Fibroblast of lung (primary cell): ENCODE data around the gene TVP23A. TPM values are rescaled to one million over a fixed set of nuclear protein-coding genes. Genes with fewer than 3 reads are reported as not detected.

Experiments used
- DNase-seq, 2 donors: peaks; one replicate each; pipeline versions ENCODE4 v3.0.0 to v3.0.0-alpha.2; 2010; ENCODE audit warnings: low read depth in 2 of 2
- H2AFZ ChIP-seq: 2 replicates; pipeline ENCODE4 v1.5.1; 2012; ENCODE audit warnings: low read length, control low read depth, inconsistent platforms
- H3K27ac ChIP-seq: 2 replicates; pipeline ENCODE4 v1.5.1; 2011; ENCODE audit warnings: low read length, control low read depth; ENCODE audit not compliant: insufficient read depth
- H3K27me3 ChIP-seq: 2 replicates; pipeline ENCODE4 v1.5.1; 2011; ENCODE audit warnings: mild to moderate bottlenecking, low read length; ENCODE audit not compliant: control insufficient read depth, insufficient read depth
- H3K36me3 ChIP-seq: 2 replicates; pipeline ENCODE4 v1.5.1; 2011; ENCODE audit warnings: low read length; ENCODE audit not compliant: control insufficient read depth, insufficient read depth
- H3K4me1 ChIP-seq: 2 replicates; pipeline ENCODE4 v1.5.1; 2011; ENCODE audit warnings: low read length; ENCODE audit not compliant: control insufficient read depth, insufficient read depth; ENCODE audit errors: extremely low read depth
- H3K4me2 ChIP-seq: 2 replicates; pipeline ENCODE4 v1.5.1; 2011; ENCODE audit warnings: low read length, control low read depth; ENCODE audit not compliant: insufficient read depth; ENCODE audit errors: extremely low read depth
- H3K4me3 ChIP-seq, 4 experiments: fragments of 200-600 bp in 1 of 4; sonication (generic) in 1 of 4; replicated peaks in 1 of 4; 2 replicates each; pipeline ENCODE4 v1.5.1; 2011 to 2016; ENCODE audit warnings: low read length in 4 of 4, low read depth in 3 of 4, mild to moderate bottlenecking in 3 of 4, control low read depth in 2 of 4, inconsistent platforms in 1 of 4, mixed read lengths in 1 of 4; ENCODE audit not compliant: insufficient read depth in 1 of 4; ENCODE audit errors: control extremely low read depth in 1 of 4
- H3K79me2 ChIP-seq: 2 replicates; pipeline ENCODE4 v1.5.1; 2012; ENCODE audit warnings: mild to moderate bottlenecking, low read length, inconsistent platforms; ENCODE audit not compliant: control insufficient read depth, insufficient read depth
- H3K9ac ChIP-seq: 2 replicates; pipeline ENCODE4 v1.5.1; 2011; ENCODE audit warnings: mild to moderate bottlenecking, low read length, control low read depth; ENCODE audit not compliant: insufficient read depth
- H3K9me3 ChIP-seq: 2 replicates; pipeline ENCODE4 v1.5.1; 2012; ENCODE audit warnings: low read depth, low read length; ENCODE audit not compliant: control insufficient read depth, insufficient read depth
- H4K20me1 ChIP-seq: 2 replicates; pipeline ENCODE4 v1.5.1; 2011; ENCODE audit warnings: low read length; ENCODE audit not compliant: control insufficient read depth, insufficient read depth; ENCODE audit errors: extremely low read depth
- CTCF ChIP-seq, 2 donors: IDR thresholded peaks in 1 of 2; conservative IDR thresholded peaks in 1 of 2; 1 replicate in 1 of 2; 2 replicates in 1 of 2; pipeline ENCODE4 v1.5.1; 2011 to 2012; ENCODE audit warnings: low read length in 2 of 2, control low read depth in 1 of 2, inconsistent platforms in 1 of 2, low read depth in 1 of 2, mild to moderate bottlenecking in 1 of 2
- EZH2 ChIP-seq: IDR thresholded peaks from 2 replicates; pipeline ENCODE4 v1.5.1; 2012; ENCODE audit warnings: low read length, control low read depth, mild to moderate bottlenecking; ENCODE audit errors: missing control alignments
- polyA plus RNA-seq, 2 donors: library from polyadenylated mRNA; depleted of rRNA in 1 of 2; stranded (reverse) in 1 of 2; unstranded in 1 of 2; fragments of >200 nt; gene quantifications; 2 replicates each; pipeline ENCODE4 v1.2.1, GENCODE V29; 2011 to 2012; ENCODE audit warnings: missing spikeins in 1 of 2
- total RNA-seq: library from RNA; depleted of rRNA; stranded (reverse); fragments of >200 nt; gene quantifications from 2 replicates; pipeline ENCODE4 v1.2.1, GENCODE V29; 2014

The TVP23A gene
- total and polyA plus RNA-seq, 2 donors (not counting 1 experiment from before 2014, with no cell fraction given): under 0.01 TPM; not detected in 1

GRCh38 chr16:10828851-10829366 lies 10.3 kb upstream of the TVP23A start:
- H3K36me3 ChIP-seq: no peaks in the 10 kb centered on the region
- TF ChIP-seq CTCF (conservative IDR thresholded peaks at IDR 0.05 in 1 of 2, IDR thresholded peaks at IDR 0.05 in 1 of 2; ENCODE audit: low read depth in 1 of 2, low read length in 2 of 2) (no peak), EZH2 (no peak)
- H3K9ac ChIP-seq: peak overlapping the region; percentile 23
- DNase-seq: peak; percentile 86
- H3K4me1 ChIP-seq: peaks cover 18% of the 10 kb centered on the region
- no peaks in the 10 kb centered on the region for H3K79me2 ChIP-seq
- H3K27me3 ChIP-seq: peaks cover 7% of the 10 kb centered on the region
- peak overlapping the region; percentile 48 for H3K27ac ChIP-seq
- H3K4me2 ChIP-seq: peak overlapping the region; percentile 34
- H2AFZ ChIP-seq: peak overlapping the region; percentile 29
- H3K9me3 ChIP-seq: no peaks in the 10 kb centered on the region
- H3K4me3 ChIP-seq: peak overlapping the region; percentile 2 to 25 (median 19)
- no peaks in the 10 kb centered on the region for H4K20me1 ChIP-seq

GRCh38 chr16:10827691-10828341 lies 9.2 kb upstream of the TVP23A start:
- H2AFZ ChIP-seq: peak overlapping the region; percentile 45
- H4K20me1 ChIP-seq: no peaks in the 10 kb centered on the region
- H3K4me1 ChIP-seq: peaks cover 18% of the 10 kb centered on the region
- H3K4me2 ChIP-seq: peak overlapping the region; percentile 51
- peaks cover 5% of the 10 kb centered on the region for H3K27me3 ChIP-seq
- H3K4me3 ChIP-seq: peak overlapping the region in 1 of 4 experiments; percentile 25
- peak overlapping the region; percentile 48 for H3K27ac ChIP-seq
- no peaks in the 10 kb centered on the region for H3K36me3 ChIP-seq
- no peaks in the 10 kb centered on the region for H3K9me3 ChIP-seq
- DNase-seq: peak; percentile 91 to 94
- H3K9ac ChIP-seq: peak overlapping the region; percentile 16
- TF ChIP-seq CTCF (conservative IDR thresholded peaks at IDR 0.05 in 1 of 2, IDR thresholded peaks at IDR 0.05 in 1 of 2; ENCODE audit: low read depth in 1 of 2, low read length in 2 of 2) (no peak), EZH2 (no peak)
- H3K79me2 ChIP-seq: no peaks in the 10 kb centered on the region

- H4K20me1 ChIP-seq: no peaks in the 10 kb centered on the region
- H3K9ac ChIP-seq: no peak overlapping the region
- H3K27ac ChIP-seq: no peak overlapping the region
- no peaks in the 10 kb centered on the region for H3K79me2 ChIP-seq
- no peak overlapping the region for H2AFZ ChIP-seq
- H3K36me3 ChIP-seq: no peaks in the 10 kb centered on the region
- H3K4me3 ChIP-seq: no peak overlapping the region
- no peak for TF ChIP-seq EZH2
- TF ChIP-seq CTCF (conservative IDR thresholded peaks at IDR 0.05 in 1 of 2, IDR thresholded peaks at IDR 0.05 in 1 of 2; ENCODE audit: low read depth in 1 of 2, low read length in 2 of 2): no peak
- DNase-seq: no peak
- H3K9me3 ChIP-seq: no peaks in the 10 kb centered on the region
- H3K4me2 ChIP-seq: no peak overlapping the region
- peaks cover 18% of the 10 kb centered on the region for H3K4me1 ChIP-seq
- H3K27me3 ChIP-seq: peaks cover 6% of the 10 kb centered on the region
Observed at GRCh38 chr16:10824111-10824893, 5.7 kb upstream of the TVP23A start.
